Stimulated activated CD8-positive, alpha-beta memory T cell treated with anti-CD3 and anti-CD28 coated beads, Interleukin-2, amount 100 ng/mL, for 1 hour (primary cell): Measurements from ENCODE around the gene KIF6.
A peak's percentile ranks its signal among the peaks of the same experiment; 100 is the strongest.

ENCODE experiments used
- DNase-seq, 2 donors: peaks; one replicate each; pipeline ENCODE4 v3.0.0-alpha.2; 2020; ENCODE audit warnings: low read depth in 2 of 2

The KIF6 gene

DNA sequence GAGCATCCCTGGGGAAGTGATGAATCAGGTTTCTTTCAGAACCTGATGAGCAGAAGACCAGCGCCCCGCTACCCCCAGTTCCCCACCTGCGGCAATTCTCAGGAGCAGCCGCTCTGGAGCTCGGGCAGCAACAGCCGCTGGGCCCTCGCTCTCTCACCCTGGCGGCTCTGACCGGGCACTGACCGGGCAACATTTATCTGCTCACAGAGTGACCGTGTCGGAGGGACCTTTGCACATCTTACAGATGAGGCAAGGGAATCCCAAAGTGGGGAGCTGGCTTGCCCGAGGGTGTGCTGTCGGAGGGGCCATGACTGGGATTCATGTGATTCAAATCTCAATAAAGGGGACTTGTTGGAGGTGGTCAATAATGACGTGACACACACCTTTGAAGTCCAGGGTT is 376.5 kb downstream of the KIF6 start:
- no peak for DNase-seq

DNA sequence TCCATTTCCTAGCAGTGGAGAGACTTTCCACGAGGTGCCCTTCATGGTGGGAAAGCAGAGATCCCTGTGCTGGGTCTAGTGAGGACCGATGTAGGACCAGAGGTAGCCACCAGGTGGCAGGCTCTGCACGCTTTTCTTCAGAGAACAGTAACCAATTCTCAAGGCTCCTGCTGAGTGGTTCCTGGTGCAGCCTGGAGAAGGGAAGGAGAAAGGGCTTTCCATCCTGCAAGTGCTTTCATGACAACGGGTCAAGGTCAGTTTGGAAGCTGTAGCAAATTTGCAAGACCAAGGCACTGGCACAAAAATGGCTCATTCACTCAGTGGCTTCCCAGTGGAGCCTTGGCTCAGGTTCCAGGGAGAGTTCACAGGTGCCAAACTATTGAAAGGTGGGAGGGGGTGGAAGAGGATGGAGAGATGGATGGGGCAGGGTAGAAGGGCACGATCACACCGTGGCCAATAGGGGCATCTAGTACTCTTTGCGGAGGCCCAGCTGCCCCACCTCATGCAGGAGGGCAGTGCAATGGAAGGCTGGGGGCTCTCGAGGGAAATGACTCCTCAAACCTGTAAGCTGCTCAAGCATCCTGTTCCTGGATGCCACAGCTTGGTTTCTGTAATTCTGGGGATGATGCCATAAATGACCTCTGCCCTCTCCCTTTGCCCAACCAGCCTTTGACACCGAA is 377.2 kb downstream of the KIF6 start:
- DNase-seq = peak; percentile 14 to 16

DNA sequence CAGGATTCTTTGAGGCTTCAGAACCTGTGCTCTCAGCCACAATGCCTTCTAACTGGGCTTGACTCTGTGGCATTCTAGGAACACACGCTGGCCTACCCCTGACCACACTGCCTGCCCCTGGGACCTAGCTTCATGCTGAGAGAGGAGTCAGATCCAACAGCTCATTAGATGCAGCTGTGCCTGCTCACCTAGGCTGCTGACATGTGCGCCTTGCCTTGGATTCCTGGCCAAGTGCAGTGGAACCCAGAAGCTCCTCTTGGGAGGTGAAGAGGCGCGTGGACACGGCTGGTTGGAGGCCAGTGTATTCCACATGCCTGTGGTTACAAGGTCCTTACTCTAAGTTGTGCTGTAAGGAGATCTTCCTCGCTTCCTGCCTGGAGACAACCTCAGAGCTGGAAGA is 378.0 kb downstream of the KIF6 start:
- DNase-seq = no peak

DNA sequence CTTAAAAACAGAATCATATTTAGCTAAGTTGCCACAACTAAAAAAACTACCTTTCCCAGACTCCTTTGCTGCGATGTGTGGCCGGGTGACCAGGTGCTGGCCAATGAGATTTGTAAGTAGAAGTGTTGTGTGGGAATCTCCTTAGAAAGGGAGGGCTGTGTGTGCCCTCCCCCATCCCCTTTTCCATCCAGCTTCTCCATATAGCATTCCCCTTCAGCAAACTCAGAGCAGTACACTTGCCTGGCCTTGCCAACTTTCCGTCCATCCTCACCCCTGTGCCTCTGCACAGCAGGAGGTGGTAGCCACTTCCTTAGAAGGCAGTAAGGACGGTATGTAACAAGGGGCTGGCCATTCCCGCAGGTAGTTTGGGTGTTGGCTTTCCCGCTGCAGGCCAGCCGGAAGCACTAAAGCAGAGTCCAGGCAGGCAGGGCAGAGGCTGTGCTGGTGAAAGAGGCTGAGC is 380.4 kb downstream of the KIF6 start:
- no peak for DNase-seq

DNA sequence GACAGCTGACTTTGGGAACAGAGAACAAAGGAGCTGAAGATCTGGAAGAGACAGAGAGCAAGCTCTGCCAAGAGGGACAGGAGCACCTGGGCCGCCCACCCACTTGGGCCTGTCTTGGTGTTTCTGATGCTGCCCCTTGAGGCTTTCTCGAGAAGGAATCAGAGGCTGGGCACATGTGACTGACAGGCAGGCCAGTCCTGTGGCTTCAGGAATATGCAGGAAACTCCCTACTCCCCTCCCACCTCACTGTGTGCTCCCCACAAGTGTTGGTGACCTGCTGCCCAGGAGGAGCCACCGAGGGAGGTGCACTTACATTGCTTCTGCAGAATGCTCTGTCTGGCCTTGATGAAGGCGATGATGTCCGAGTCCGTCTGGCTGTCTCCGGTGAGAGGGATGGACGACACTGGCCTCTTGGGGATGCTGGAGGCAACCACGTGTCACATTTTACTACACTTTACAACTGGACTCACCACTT is 381.8 kb downstream of the KIF6 start:
- DNase-seq = no peak

DNA sequence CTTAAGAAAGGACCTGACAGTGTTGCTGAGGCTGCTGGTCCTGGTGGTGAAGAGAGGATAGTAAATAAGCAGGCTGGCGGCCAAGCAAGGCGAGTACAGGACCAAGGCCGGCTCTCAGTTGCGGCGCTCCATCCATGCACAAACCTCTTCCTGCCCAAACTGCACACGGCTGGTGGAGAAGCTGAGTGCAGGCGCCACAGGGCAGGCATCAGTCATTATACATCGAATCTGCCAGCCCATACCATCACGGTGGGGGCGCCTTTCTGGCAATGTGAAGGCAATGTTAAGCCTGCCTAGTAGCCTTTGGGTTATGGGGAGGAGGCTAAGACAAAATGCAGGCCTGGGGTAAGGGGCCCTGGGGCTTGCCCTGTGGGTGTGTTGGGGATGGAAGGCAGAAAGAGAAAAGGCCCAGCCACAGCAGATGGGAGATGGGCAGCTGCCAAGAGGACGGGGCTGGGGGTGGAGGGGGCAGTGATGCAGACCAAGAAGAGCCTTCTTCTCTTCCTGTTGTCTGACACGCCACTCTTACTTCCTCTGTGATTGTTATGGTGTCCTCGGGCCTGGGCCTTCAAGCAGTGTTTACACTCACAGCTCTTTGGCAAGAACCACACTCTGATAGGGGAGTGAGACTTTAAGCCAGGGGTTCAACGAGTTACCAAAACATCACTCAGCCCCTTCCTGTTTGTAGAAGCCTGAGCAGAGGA is 382.4 kb downstream of the KIF6 start:
- no peak for DNase-seq

DNA sequence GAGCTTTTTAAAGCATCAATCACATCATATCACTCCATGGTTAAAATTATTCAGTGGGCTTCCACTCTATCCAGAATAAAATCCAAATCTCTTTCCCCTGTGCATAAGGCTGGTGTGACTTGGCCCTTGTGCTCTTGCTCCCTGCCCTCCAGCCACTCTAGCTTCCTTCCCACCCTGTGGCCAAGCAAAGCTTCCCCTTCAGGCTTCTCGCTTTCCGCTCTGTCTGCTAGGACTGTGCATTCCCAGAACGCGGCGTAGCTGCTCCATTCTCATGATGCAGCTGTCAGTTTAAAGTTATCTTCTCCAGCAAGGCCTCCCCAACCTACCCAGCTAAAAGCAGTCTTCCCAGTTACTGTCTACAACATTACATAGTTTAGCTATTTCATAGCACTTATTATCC is 383.3 kb downstream of the KIF6 start:
- no peak for DNase-seq

DNA sequence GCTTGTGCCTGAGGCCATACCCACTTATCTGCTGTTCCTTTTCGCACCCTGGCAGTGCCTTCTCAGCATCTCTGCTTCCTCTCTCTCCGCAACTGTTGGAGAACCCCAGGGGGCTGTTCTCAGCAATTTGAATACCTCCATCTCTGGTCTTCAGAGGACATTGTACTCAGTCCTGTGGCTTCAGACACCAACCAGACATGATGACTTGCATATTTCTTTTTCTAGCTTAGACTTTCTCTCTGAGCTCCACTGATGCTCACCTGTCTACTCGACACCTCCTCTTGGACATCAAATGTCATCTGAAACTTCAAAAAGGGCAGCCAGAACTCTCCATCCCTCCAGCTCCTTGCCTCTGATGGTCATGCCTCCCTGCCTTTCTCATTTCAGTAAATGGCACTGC is 383.9 kb downstream of the KIF6 start:
- DNase-seq = no peak

DNA sequence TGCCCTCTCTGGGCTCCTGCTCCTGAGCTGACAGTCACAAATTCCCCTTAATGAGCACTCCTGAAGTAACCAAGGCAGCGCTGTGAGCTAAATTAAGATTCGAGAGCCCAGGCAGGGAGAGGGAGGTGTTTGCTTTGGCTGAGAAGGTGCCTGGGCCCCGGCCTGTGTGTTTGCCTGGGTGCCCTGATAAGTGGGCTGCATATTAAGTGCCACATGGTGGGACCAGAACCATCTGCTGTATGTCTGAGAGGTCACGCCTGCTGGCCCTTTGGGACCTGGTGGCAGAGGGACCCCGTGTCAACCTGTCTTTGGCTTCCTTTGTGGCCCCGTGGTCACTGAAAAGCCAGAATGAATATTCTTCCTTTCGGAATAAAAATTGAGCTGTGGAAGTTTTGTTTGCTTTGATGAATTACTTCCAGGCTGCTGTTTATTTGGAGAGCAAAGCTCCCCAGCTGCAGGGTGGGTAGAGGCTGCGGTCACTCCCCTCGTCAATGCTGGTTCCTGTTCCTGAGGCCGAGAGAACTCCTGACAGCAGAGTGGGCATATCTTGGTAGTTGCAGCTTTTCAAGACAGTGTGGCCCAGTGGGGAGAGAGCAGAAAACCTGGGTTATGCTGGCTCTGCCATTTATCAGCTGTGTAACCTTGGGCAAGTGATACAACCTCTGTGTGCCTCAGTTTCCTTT is 385.2 kb downstream of the KIF6 start:
- no peak for DNase-seq

DNA sequence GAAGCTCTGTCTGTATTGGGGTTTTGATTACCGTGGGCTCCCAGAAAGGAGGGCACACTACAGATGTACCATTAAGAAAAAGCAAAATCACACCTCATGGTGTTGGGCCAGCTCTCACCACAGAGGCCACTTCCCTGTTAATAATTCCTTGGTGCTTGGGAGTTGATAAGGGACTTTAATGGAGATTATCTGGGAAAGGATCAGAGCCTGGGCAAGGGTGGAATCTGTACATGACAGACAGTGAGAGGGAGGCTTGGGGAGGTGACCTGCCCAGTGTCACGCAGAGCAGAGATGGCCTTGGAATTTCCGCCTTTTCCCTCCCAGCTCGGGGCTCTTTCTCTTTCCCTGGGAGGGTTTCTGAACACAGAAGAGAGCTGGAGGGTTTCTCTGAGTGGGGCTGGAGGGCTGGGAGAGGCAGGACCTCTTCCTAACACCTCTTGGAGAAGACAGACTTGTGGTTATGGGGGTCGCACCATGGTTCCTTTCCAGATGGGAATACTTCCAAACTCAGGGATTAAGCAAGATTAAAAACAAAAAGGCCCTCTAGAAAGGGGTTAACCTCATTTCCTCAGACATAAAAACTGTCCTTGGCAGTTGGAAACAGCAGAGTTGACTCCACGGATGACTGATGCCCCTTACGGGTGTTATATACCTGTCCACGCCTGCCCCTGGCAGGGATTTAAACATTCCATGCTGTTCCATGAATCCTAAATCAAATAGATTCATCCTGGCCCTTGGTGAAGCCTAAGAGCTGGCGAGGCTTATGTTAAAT is 385.9 kb downstream of the KIF6 start:
- no peak for DNase-seq

DNA sequence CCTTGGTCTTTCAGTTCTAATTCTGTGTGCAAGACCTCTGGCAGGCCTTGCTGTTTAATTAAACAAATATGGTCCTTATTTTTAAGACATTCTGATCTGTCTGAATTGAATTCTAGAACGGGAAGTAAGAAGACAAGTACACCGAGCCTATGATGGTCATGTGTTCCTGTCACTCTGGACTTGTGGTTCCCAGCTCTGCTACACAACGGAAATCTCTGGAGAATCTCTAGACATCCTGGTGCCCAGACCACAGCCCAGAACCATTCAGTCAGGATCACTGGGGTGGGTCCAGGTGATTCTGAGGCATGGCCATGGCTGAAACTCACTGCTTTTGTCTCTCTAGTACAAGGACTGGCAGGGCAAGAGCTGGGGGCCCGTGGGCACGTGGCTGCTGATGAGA is 386.8 kb downstream of the KIF6 start:
- no peak for DNase-seq

DNA sequence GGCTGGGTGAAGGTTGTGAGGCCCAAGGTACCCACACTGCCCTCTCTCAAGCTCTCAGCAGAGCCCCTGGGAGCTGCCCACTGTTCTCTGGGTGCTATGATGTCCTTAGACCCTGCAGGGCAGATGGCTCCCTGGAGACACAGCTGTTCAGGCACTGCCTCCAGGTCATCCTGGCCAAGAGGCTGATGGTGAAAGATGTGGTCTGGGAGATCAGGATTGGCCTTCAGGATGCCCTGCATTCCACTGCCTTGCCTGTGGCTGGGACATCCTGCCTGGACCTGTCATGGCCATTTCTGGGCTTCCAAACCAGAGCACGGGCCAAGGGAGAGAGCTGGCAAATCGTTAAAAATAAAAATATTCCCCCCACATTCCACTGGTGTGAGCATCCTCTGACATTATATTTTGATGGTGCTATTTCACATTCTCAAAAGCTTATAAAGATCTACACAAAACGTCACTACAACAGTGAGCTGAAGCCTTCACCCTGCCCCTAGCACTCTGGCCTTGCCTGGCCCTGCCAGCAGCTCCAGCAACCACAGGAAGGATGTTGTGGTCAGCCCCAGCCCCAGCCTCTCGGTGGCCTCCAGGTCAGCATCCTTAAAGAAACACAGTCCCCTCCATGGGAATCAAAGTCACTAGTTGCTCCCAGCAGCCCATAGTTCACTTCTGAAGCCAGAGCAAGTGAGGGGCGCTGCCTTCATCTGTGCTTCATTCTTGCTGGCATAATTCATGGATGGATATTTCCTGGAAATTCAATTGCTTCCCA is 389.2 kb downstream of the KIF6 start:
- no peak for DNase-seq

DNA sequence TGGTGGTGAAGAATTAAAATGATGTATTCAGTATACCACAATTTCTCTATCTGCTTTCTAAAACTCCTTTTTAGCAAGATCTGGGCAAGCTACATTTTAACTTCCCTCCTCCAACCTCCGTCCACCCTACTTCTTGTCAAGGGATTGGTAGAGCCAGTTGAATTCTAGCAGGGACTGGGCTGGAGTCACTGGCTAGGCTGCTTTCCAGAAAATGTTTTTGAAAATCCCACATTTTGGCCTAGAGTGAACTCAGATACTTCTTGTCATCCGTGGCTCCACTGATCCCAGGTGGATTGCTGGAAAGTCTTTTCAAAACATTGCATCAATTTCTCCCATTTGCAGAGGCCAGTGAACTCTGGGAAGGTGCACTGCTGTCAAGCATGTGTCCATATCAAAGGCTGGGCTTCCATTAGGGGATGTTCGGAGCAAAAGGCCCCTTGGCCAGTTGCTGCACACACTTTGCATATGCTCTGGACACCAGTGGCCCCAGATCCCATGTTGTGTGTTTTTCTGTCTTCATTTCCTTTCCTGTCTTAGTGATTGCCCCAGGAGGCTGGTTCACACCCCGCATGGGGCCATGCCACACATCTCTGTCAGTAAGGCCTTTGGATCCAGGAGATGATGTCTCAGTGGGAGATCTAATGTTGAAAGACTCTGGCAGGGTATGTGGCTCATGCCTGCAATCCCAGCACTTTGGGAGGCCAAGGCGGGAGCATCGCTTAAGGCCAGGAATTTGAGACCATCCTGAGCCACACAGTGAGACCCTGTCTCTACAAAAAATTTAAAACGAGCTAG is 391.4 kb downstream of the KIF6 start:
- no peak for DNase-seq

DNA sequence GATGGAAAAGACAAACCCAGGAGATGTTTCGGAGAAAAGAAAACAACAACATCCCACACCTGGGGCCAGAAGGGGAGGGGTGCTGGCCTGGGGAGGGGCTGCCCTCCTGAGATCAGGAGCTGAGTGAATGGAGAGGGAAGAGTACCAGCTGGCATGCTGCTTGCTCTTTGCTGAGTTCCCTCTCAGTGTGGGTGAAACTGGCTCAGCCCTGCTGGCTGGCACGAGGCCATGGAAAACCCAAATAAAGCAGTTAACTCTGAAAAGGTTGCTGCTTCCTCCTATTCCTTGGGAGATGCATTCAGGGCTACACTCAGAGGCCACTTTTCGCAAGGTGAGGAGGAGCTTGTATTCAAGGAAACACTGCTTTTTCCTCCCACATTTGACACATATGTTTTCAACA is 394.7 kb downstream of the KIF6 start:
- no peak for DNase-seq

DNA sequence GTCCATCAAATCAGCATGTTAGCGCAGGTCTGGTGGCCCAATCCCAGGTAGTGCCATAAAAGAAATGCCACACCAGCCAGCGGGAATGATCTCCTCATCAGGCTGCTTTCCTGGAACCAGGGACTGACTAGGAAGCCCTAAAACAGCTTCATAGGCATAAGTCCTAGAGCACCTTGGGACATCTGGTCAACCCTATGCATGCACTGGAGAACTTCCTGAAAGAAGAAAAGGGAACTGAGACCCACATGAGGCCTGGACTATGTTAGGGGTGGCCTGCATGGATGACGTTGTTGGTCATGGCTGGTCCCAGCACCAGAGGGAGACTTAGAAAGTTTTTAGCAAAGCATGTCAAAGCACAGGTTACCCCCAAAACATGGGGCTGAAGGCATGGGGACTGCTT is 395.2 kb downstream of the KIF6 start:
- DNase-seq = no peak

DNA sequence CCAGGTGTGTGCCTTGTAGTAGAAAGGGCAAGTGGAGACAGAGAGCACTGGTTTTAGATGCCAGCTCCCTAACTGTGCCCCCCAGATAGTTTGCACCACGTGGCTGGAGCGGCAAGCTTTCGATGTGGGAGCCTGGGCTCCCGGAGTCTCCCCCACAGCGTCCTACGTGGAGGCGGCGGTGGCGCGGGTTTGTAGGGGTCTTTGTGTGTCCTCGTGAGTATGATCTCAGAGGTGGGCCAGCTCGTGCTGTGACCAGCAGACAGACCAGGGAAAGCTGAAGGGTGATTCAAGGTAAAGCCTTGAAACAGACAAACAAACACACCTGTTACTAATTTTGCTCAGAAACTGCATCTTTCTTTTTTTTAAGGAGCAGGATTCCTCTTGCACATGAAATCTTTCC is 397.1 kb downstream of the KIF6 start:
- DNase-seq = no peak

DNA sequence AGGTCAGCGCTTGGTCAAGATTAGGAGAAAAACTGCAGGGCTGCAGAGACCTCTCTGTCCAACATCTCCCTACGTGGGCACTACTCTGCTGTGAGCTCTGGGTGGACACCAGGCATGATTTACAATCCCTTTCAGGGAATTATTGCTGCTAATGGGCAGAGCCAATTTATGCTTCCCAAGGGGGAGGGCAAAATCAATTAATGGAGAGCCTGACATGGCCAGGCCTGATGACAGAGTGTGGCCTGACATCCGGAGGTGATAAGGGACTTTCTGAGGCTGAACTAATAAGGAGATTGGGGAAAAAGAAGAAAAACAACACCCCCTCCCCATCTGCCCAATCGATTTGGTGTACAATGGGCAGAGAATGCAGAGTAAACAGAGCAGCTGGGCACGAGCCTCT is 397.7 kb downstream of the KIF6 start:
- no peak for DNase-seq

DNA sequence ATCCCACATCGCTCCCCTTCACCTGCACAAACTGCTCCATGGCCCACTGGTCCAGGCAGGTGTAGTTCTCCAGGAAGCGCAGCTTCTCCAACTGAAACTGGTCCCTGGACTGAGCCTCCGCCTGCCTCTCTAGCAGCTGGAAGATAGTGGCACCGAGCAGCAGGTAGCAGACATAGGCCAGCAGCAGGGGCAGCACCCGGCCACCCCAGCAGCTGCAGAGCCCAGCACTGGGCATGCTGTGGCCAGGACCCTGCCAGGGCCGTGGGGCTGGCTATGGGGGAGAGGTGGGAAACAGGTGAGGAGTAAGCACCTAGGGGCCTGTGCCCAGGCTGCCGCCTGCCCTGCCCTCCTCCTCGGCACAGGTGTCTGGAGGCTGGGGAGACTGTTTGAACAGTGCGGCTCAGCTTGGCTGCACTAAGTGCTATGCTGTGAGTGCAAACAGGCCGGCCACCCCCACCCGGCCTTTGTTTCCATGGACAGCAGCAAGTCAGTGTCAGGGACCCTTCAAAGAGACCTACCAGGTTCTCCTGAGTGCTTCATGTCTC is 402.8 kb downstream of the KIF6 start, which contains the start of gene KCNK16:
KCNK16 (minus strand) TSS at position 397 of the 545 bp plus-strand sequence; CDS start at position 235, 162 bp downstream.
- no peak for DNase-seq

DNA sequence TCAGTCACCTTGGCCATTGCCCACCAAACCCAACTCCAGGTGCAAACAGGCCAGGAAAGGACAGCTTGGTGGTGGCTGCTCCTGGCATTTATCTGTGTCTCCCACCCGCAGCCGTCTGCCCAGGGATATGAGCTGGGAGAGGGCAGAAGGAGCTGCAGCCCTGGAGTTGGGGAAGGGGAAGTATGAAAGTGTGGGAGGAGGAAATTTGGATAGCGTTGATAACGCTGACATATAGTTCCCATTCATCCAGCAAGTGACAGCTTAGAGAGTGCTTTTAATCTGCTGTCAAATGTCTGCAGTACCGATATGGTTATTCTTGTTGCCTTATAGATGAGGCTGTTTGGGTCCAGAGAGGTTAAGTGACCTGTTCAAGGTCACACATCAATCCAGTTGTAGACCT is 403.4 kb downstream of the KIF6 start:
- no peak for DNase-seq

DNA sequence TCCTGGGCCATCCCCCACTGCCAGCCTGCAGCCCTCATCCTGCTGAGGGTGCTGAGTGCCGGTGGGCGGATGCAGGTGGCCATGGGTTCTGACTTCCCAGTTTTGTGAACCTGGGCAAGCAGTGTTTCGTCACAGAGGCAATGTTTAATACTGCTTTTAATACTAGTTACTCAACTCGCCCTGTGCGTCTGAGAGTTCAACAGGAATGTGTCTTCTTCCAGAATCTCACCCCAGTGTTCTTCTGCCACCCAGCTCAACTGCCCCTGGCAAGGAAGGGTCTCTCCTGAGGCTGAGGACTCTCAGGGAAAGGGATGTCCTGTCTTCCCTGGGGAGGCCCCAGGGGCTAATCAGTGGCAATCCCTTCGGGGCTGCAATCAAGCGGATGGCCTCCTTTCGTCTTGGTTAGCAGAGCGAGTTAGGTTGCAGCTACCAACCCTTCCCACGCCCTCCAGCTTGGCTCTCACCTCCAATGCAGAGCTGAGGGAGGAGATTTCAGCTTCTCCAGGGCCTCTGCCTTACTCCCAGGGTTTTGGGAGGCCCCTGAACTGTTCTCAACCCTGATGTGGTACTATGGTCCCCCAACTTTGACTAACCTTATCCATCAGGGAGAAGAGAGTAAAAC is 404.7 kb downstream of the KIF6 start:
- DNase-seq = no peak
